Keratinocyte (primary cell): ENCODE results near the gene CDK3. TPM values are rescaled to one million over a fixed set of nuclear protein-coding genes. Genes with fewer than 3 reads are reported as not detected.

Experiments used
- DNase-seq: peaks from one replicate; pipeline ENCODE4 v3.0.0-alpha.2; 2011; ENCODE audit warnings: low read depth, missing footprints, low spot score
- FAIRE-seq: peaks from 2 replicates; lab custom pipeline; 2011; peaks lifted over from hg19 to GRCh38; lab: Jason Lieb, UNC
- H2AFZ ChIP-seq: 2 replicates; pipeline ENCODE4 v1.6.0; 2012; ENCODE audit warnings: low read length, control low read depth, inconsistent platforms; ENCODE audit not compliant: control insufficient read depth
- H3K27ac ChIP-seq: 2 replicates; pipeline ENCODE4 v1.5.1; 2011; ENCODE audit warnings: low read length; ENCODE audit not compliant: control insufficient read depth, insufficient read depth
- H3K27me3 ChIP-seq: 3 replicates; pipeline ENCODE4 v1.6.0; 2011; ENCODE audit warnings: low read length; ENCODE audit not compliant: control insufficient read depth, insufficient read depth; ENCODE audit errors: extremely low read depth
- H3K36me3 ChIP-seq, 2 experiments: 2 replicates in 1 of 2; 3 replicates in 1 of 2; pipeline ENCODE4 v1.5.1; 2011; ENCODE audit warnings: low read length in 2 of 2, mild to moderate bottlenecking in 1 of 2; ENCODE audit not compliant: control insufficient read depth in 2 of 2, insufficient read depth in 2 of 2; ENCODE audit errors: extremely low read depth in 1 of 2
- H3K4me1 ChIP-seq: 3 replicates; pipeline ENCODE4 v1.5.1; 2011; ENCODE audit warnings: low read length; ENCODE audit not compliant: control insufficient read depth, insufficient read depth; ENCODE audit errors: extremely low read depth
- H3K4me2 ChIP-seq: 3 replicates; pipeline ENCODE4 v1.6.0; 2011; ENCODE audit warnings: low read depth, low read length; ENCODE audit not compliant: control insufficient read depth, insufficient read depth; ENCODE audit errors: extremely low read depth
- H3K4me3 ChIP-seq, 3 experiments: fragments of 200-600 bp in 1 of 3; sonication (generic) in 1 of 3; 2 replicates in 2 of 3; 3 replicates in 1 of 3; pipeline ENCODE4 v1.5.1; 2011 to 2016; ENCODE audit warnings: low read length in 3 of 3, mild to moderate bottlenecking in 3 of 3, control low read depth in 2 of 3, inconsistent platforms in 1 of 3, low read depth in 1 of 3, mixed read lengths in 1 of 3, mixed run types in 1 of 3, moderate library complexity in 1 of 3; ENCODE audit not compliant: control insufficient read depth in 2 of 3, insufficient read depth in 2 of 3; ENCODE audit errors: extremely low read depth in 1 of 3
- H3K79me2 ChIP-seq: 2 replicates; pipeline ENCODE4 v1.6.0; 2012; ENCODE audit warnings: low read length; ENCODE audit not compliant: control insufficient read depth, insufficient read depth
- H3K9ac ChIP-seq: 3 replicates; pipeline ENCODE4 v1.6.0; 2011; ENCODE audit warnings: low read length; ENCODE audit not compliant: control insufficient read depth, insufficient read depth; ENCODE audit errors: extremely low read depth
- H3K9me1 ChIP-seq: 3 replicates; pipeline ENCODE4 v1.6.0; 2011; ENCODE audit warnings: low read length; ENCODE audit not compliant: control insufficient read depth, insufficient read depth; ENCODE audit errors: extremely low read depth
- H3K9me3 ChIP-seq: 2 replicates; pipeline ENCODE4 v1.5.1; 2012; ENCODE audit warnings: low read depth, low read length; ENCODE audit not compliant: control insufficient read depth
- H4K20me1 ChIP-seq: 3 replicates; pipeline ENCODE4 v1.6.0; 2011; ENCODE audit warnings: low read length; ENCODE audit not compliant: control insufficient read depth, insufficient read depth; ENCODE audit errors: extremely low read depth
- CTCF ChIP-seq, 3 experiments: IDR thresholded peaks in 1 of 3; conservative IDR thresholded peaks in 1 of 3; optimal IDR thresholded peaks in 1 of 3; 2 replicates in 2 of 3; 3 replicates in 1 of 3; pipeline versions ENCODE3 to v1.5.1; 2011; ENCODE audit warnings: low read length in 3 of 3, mild to moderate bottlenecking in 3 of 3, moderate library complexity in 2 of 3, control low read depth in 1 of 3, inconsistent platforms in 1 of 3; ENCODE audit not compliant: insufficient read depth in 2 of 3; ENCODE audit errors: extremely low read depth in 1 of 3
- EZH2 ChIP-seq: IDR thresholded peaks from one replicate; pipeline ENCODE4 v1.6.1; 2012; ENCODE audit warnings: inconsistent platforms, mild to moderate bottlenecking, low read length, moderate library complexity
- dilution Hi-C: fragments of 300-500 bp; cut with MboI; formaldehyde crosslinking; loops from one replicate; pipeline ENCODE4 v1.7.0; 2020; ENCODE audit warnings: low sequenced_read_pairs; ENCODE audit not compliant: extremely low pct_ligation_motif_present
- polyA plus RNA-seq, 5 experiments: library from polyadenylated mRNA; depleted of rRNA in 3 of 5; stranded (reverse) in 3 of 5; stranded (forward) in 1 of 5; unstranded in 1 of 5; fragments of >200 nt; gene quantifications; 1 replicate in 1 of 5; 2 replicates in 3 of 5; 3 replicates in 1 of 5; pipeline versions ENCODE4 v1.2.1 to v1.2.3, GENCODE V29; 2011 to 2012; ENCODE audit warnings: missing spikeins in 2 of 5, low read depth in 1 of 5, low replicate concordance in 1 of 5

CDK3 gene
- polyA plus RNA-seq, 1 donor (not counting 4 experiments of a cell fraction or from before 2014, with no cell fraction given): 1.8 TPM

- dilution Hi-C loops: no loop called here
- no peaks in the 10 kb centered on the region for H3K9me3 ChIP-seq
- no peak overlapping the region for H3K4me2 ChIP-seq
- no peak overlapping the region for H3K27ac ChIP-seq
- H3K4me1 ChIP-seq: peaks cover under 1% of the 10 kb centered on the region
- H2AFZ ChIP-seq: no peak overlapping the region
- no peaks in the 10 kb centered on the region for H3K79me2 ChIP-seq
- H3K9ac ChIP-seq: no peak overlapping the region
- H3K27me3 ChIP-seq: no peaks in the 10 kb centered on the region
- DNase-seq: no peak
- no peaks in the 10 kb centered on the region for H3K9me1 ChIP-seq
- no peak overlapping the region for H3K4me3 ChIP-seq
- TF ChIP-seq CTCF (optimal IDR thresholded peaks at IDR 0.05 in 1 of 3, IDR thresholded peaks at IDR 0.05 in 1 of 3, conservative IDR thresholded peaks at IDR 0.05 in 1 of 3; ENCODE audit: extremely low read depth in 1 of 3, insufficient read depth in 2 of 3, low read length in 3 of 3) (no peak), EZH2 (no peak)
- no peaks in the 10 kb centered on the region for H4K20me1 ChIP-seq
- peaks cover 46 to 73% of the 10 kb centered on the region in 2 experiments for H3K36me3 ChIP-seq
- no peak for FAIRE-seq
These were observed 45.4 kb downstream of the CDK3 start for GRCh38 chr17:76046064-76046463.

GRCh38 chr17:76048025-76048605, 47.5 kb downstream of the CDK3 start:
- peaks cover 36 to 66% of the 10 kb centered on the region in 2 experiments for H3K36me3 ChIP-seq

More at GRCh38 chr17:76048025-76048605, 47.5 kb downstream of the CDK3 start:
- no peaks in the 10 kb centered on the region for H4K20me1 ChIP-seq
- H2AFZ ChIP-seq: no peak overlapping the region
- H3K9me1 ChIP-seq: peaks cover 1% of the 10 kb centered on the region
- TF ChIP-seq EZH2 (no peak), CTCF (optimal IDR thresholded peaks at IDR 0.05 in 1 of 3, IDR thresholded peaks at IDR 0.05 in 1 of 3, conservative IDR thresholded peaks at IDR 0.05 in 1 of 3; ENCODE audit: extremely low read depth in 1 of 3, insufficient read depth in 2 of 3, low read length in 3 of 3) (no peak)
- no peak overlapping the region for H3K27ac ChIP-seq
- no peak for DNase-seq
- H3K9me3 ChIP-seq: no peaks in the 10 kb centered on the region
- no peak overlapping the region for H3K4me3 ChIP-seq
- H3K4me2 ChIP-seq: no peak overlapping the region
- no peak overlapping the region for H3K9ac ChIP-seq
- no peaks in the 10 kb centered on the region for H3K27me3 ChIP-seq
- peaks cover 5% of the 10 kb centered on the region for H3K79me2 ChIP-seq
- H3K4me1 ChIP-seq: peaks cover 10% of the 10 kb centered on the region
- dilution Hi-C loops: no loop called here
- no peak for FAIRE-seq
